Fibroblast of lung (primary cell): ENCODE results near the gene RHD. TPM values are rescaled to one million over a fixed set of nuclear protein-coding genes. Genes with fewer than 3 reads are reported as not detected.
"Not testable (repeated sequence)": the region's sequence is repeated elsewhere in the genome, so short reads cannot be mapped to it uniquely, and the experiment has no call there.

Experiments used
- DNase-seq, 2 donors: peaks; one replicate each; pipeline versions ENCODE4 v3.0.0 to v3.0.0-alpha.2; 2010; ENCODE audit warnings: low read depth in 2 of 2
- H2AFZ ChIP-seq: 2 replicates; pipeline ENCODE4 v1.5.1; 2012; ENCODE audit warnings: low read length, control low read depth, inconsistent platforms
- H3K27ac ChIP-seq: 2 replicates; pipeline ENCODE4 v1.5.1; 2011; ENCODE audit warnings: low read length, control low read depth; ENCODE audit not compliant: insufficient read depth
- H3K27me3 ChIP-seq: 2 replicates; pipeline ENCODE4 v1.5.1; 2011; ENCODE audit warnings: mild to moderate bottlenecking, low read length; ENCODE audit not compliant: control insufficient read depth, insufficient read depth
- H3K36me3 ChIP-seq: 2 replicates; pipeline ENCODE4 v1.5.1; 2011; ENCODE audit warnings: low read length; ENCODE audit not compliant: control insufficient read depth, insufficient read depth
- H3K4me1 ChIP-seq: 2 replicates; pipeline ENCODE4 v1.5.1; 2011; ENCODE audit warnings: low read length; ENCODE audit not compliant: control insufficient read depth, insufficient read depth; ENCODE audit errors: extremely low read depth
- H3K4me2 ChIP-seq: 2 replicates; pipeline ENCODE4 v1.5.1; 2011; ENCODE audit warnings: low read length, control low read depth; ENCODE audit not compliant: insufficient read depth; ENCODE audit errors: extremely low read depth
- H3K4me3 ChIP-seq, 4 experiments: fragments of 200-600 bp in 1 of 4; sonication (generic) in 1 of 4; replicated peaks in 1 of 4; 2 replicates each; pipeline ENCODE4 v1.5.1; 2011 to 2016; ENCODE audit warnings: low read length in 4 of 4, low read depth in 3 of 4, mild to moderate bottlenecking in 3 of 4, control low read depth in 2 of 4, inconsistent platforms in 1 of 4, mixed read lengths in 1 of 4; ENCODE audit not compliant: insufficient read depth in 1 of 4; ENCODE audit errors: control extremely low read depth in 1 of 4
- H3K79me2 ChIP-seq: 2 replicates; pipeline ENCODE4 v1.5.1; 2012; ENCODE audit warnings: mild to moderate bottlenecking, low read length, inconsistent platforms; ENCODE audit not compliant: control insufficient read depth, insufficient read depth
- H3K9ac ChIP-seq: 2 replicates; pipeline ENCODE4 v1.5.1; 2011; ENCODE audit warnings: mild to moderate bottlenecking, low read length, control low read depth; ENCODE audit not compliant: insufficient read depth
- H3K9me3 ChIP-seq: 2 replicates; pipeline ENCODE4 v1.5.1; 2012; ENCODE audit warnings: low read depth, low read length; ENCODE audit not compliant: control insufficient read depth, insufficient read depth
- H4K20me1 ChIP-seq: 2 replicates; pipeline ENCODE4 v1.5.1; 2011; ENCODE audit warnings: low read length; ENCODE audit not compliant: control insufficient read depth, insufficient read depth; ENCODE audit errors: extremely low read depth
- EZH2 ChIP-seq: IDR thresholded peaks from 2 replicates; pipeline ENCODE4 v1.5.1; 2012; ENCODE audit warnings: low read length, control low read depth, mild to moderate bottlenecking; ENCODE audit errors: missing control alignments
- polyA plus RNA-seq, 2 donors: library from polyadenylated mRNA; depleted of rRNA in 1 of 2; stranded (reverse) in 1 of 2; unstranded in 1 of 2; fragments of >200 nt; gene quantifications; 2 replicates each; pipeline ENCODE4 v1.2.1, GENCODE V29; 2011 to 2012; ENCODE audit warnings: missing spikeins in 1 of 2
- total RNA-seq: library from RNA; depleted of rRNA; stranded (reverse); fragments of >200 nt; gene quantifications from 2 replicates; pipeline ENCODE4 v1.2.1, GENCODE V29; 2014
- TF ChIP-seq, protein P1 (sequence below), 2 donors: IDR thresholded peaks in 1 of 2; conservative IDR thresholded peaks in 1 of 2; 1 replicate in 1 of 2; 2 replicates in 1 of 2; pipeline ENCODE4 v1.5.1; 2011 to 2012; ENCODE audit warnings: low read length in 2 of 2, control low read depth in 1 of 2, inconsistent platforms in 1 of 2, low read depth in 1 of 2, mild to moderate bottlenecking in 1 of 2

RHD gene
- total and polyA plus RNA-seq, 2 donors (not counting 1 experiment from before 2014, with no cell fraction given): not detected

DNA sequence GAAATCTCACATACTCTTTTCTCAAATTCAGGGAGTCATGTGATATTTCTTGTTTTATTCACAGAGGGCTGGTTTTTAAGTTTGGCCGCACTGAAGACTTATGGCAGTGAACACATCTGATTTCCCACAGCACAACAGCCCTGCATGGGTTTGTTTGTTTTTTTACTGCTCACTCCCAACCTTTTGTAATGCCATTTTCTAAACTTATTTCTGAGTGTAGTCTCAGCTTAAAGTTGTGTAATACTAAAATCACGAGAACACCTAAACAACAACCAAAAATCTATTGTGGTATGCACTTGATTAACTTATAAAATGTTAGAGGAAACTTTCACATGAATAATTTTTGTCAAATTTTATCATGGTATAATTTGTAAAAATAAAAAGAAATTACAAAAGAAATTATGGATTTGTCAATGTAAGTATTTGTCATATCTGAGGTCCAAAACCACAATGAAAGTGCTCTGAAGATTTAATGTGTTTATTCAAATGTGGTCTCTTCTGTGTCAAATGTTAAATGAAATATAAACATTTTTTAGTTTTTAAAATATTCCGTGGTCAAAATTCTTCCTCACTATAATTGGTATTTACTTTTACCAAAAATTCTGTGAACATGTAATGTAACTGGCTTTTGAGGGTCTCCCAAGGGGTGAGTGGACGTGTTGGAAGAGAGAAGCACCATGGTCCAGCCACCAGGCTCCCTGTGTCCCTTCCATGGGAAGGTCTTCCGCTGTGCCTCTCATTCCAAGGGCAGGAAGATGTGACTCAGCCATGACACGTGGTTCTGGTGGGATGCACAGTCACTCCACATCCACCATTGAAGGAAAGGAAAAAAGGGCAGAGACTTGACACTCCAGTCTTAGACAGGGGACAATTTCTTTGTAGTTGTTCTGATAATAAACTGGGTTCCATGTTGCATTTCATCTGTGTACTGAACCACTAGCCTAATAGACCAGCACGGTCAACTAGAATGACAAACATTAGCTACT, 88.6 kb downstream of the RHD start:
- TF ChIP-seq, protein P1, sequence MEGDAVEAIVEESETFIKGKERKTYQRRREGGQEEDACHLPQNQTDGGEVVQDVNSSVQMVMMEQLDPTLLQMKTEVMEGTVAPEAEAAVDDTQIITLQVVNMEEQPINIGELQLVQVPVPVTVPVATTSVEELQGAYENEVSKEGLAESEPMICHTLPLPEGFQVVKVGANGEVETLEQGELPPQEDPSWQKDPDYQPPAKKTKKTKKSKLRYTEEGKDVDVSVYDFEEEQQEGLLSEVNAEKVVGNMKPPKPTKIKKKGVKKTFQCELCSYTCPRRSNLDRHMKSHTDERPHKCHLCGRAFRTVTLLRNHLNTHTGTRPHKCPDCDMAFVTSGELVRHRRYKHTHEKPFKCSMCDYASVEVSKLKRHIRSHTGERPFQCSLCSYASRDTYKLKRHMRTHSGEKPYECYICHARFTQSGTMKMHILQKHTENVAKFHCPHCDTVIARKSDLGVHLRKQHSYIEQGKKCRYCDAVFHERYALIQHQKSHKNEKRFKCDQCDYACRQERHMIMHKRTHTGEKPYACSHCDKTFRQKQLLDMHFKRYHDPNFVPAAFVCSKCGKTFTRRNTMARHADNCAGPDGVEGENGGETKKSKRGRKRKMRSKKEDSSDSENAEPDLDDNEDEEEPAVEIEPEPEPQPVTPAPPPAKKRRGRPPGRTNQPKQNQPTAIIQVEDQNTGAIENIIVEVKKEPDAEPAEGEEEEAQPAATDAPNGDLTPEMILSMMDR (conservative IDR thresholded peaks at IDR 0.05 in 1 of 2, IDR thresholded peaks at IDR 0.05 in 1 of 2; ENCODE audit: low read depth in 1 of 2, low read length in 2 of 2): no peak
- TF ChIP-seq EZH2: no peak
- Histone ChIP-seq H3K27me3 (no peaks in the 10 kb centered on the region), H3K36me3 (peaks cover 3% of the 10 kb centered on the region), H3K79me2 (no peaks in the 10 kb centered on the region), H3K9me3 (no peaks in the 10 kb centered on the region), H3K27ac (peak overlapping the region; percentile 26), H3K4me2 (no peak overlapping the region), H3K9ac (no peak overlapping the region), H2AFZ (no peak overlapping the region), H3K4me1 (peaks cover 17% of the 10 kb centered on the region), H4K20me1 (no peaks in the 10 kb centered on the region), H3K4me3 (no peak overlapping the region)
- peak; percentile 70 to 86 for DNase-seq

DNA sequence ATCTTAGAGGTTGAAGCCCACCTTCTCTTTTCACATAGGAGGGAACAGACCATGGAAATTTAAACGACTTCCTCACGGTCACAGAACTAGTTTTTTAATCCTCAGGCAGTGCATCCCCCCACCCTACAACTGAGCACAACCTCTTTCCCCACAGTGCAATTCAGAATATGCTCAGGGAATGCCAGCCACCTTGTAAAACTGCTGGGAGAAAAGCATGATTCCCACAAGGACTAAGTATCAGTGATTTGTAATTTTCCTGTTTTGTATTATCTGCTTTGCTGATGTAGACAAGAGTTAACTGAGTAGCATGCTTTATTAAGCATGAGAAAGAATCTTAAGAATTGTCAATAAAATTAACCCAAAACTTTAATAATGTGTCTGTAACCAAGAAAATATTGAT, 89.6 kb downstream of the RHD start:
- no peaks in the 10 kb centered on the region for H3K27me3 ChIP-seq
- no peak overlapping the region for H3K9ac ChIP-seq
- no peak overlapping the region for H3K4me2 ChIP-seq
- no peak overlapping the region for H2AFZ ChIP-seq
- H3K4me1 ChIP-seq: peaks cover 12% of the 10 kb centered on the region
- H3K36me3 ChIP-seq: peaks cover 3% of the 10 kb centered on the region
- H3K27ac ChIP-seq: no peak overlapping the region
- no peaks in the 10 kb centered on the region for H3K9me3 ChIP-seq
- TF ChIP-seq, protein P1 (conservative IDR thresholded peaks at IDR 0.05 in 1 of 2, IDR thresholded peaks at IDR 0.05 in 1 of 2; ENCODE audit: low read depth in 1 of 2, low read length in 2 of 2): no peak
- TF ChIP-seq EZH2: no peak
- no peaks in the 10 kb centered on the region for H3K79me2 ChIP-seq
- H3K4me3 ChIP-seq: no peak overlapping the region
- no peaks in the 10 kb centered on the region for H4K20me1 ChIP-seq
- DNase-seq: no peak

DNA sequence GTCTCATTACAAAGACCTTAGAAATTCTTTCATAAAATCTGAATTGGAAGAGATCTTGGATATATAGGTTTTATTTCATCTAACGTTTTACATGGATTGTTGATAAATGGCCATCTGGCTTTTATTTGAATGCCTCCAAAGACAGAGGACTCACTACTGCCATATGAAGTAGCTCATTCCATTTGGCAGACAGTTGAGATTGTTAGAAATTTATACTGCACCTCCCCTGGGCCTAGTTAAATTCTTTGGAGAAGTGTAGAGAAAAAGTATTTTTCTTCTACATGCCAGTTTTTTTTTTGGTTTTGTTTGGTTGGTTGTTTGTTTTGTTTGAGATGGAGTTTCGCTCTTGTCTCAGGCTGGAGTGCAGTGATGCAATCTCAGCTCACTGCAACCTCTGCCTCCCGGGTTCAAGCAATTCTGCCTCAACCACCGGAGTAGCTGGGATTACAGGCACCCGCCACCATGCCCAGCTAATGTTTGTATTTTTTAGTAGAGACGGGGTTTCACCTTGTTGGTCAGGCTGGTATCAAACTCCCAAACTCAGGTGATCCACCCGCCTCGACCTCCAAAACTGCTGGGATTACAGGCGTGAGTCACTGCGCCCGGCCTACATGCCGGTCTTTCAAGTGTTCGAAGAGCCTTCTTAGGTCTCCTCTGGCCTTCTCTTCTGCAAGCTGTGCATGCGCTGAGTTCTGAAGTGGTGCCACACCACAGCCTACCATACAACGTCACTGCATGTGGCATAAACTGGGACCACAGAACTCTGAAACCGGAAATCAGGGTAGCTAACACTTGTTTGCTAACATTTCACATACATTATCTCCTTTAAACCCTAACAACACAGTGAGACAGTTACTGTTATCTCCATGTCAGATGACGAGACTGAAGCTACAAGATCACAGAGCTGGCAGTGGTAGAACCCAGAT, 90.6 kb downstream of the RHD start:
- H3K9me3 ChIP-seq, H3K9ac ChIP-seq, H2AFZ ChIP-seq, H3K4me3 ChIP-seq, H3K4me2 ChIP-seq, H3K79me2 ChIP-seq, DNase-seq, H3K36me3 ChIP-seq, H4K20me1 ChIP-seq, H3K27ac ChIP-seq, H3K27me3 ChIP-seq: not testable (repeated sequence)
- H3K4me1 ChIP-seq: peaks cover 12% of the 10 kb centered on the region
